HepG2 (cell line): ENCODE results near the gene CLEC19A. TPM values are rescaled to one million over a fixed set of nuclear protein-coding genes. Genes with fewer than 3 reads are reported as not detected.

Experiments
- ATAC-seq: fragments of 200-7000 bp; cut with Tn5 transposase; 3 replicates; pipeline ENCODE4 v1.9.1; 2020; ENCODE audit warnings: mild to moderate bottlenecking, moderate library complexity
- BruUV-seq: library from RNA; stranded (reverse); fragments of 400-500 nt; replicated peaks from 2 replicates; lab custom pipeline; 2021; lab: Mats Ljungman, UMichigan
- CTCF ChIA-PET: fragments of 300-600 bp; formaldehyde crosslinking; extraction: SDS; loops from one replicate; lab custom pipeline; 2021; ENCODE audit warnings: low total read pairs, inconsistent platforms, low intra/inter-chr PET ratio; lab: Yijun Ruan, JAX
- POLR2A ChIA-PET: fragments of 350-600 bp; sonication (Branson Sonifier 250); formaldehyde crosslinking; loops from one replicate; lab custom pipeline; 2020; ENCODE audit warnings: antibody characterized with exemption, inconsistent platforms; lab: Yijun Ruan, JAX
- DNase-seq: peaks from one replicate; pipeline ENCODE4 v3.0.0-alpha.2; 2015; ENCODE audit warnings: low spot score
- FAIRE-seq: peaks from 3 replicates; lab custom pipeline; 2011; peaks lifted over from hg19 to GRCh38; lab: Jason Lieb, UNC
- H2AFZ ChIP-seq: one replicate; pipeline ENCODE4 v1.6.1; 2011; ENCODE audit warnings: low read length, inconsistent platforms
- H3K27ac ChIP-seq: fragments of 300-600 bp; 3 replicates; pipeline ENCODE4 v1.8.0; 2011; ENCODE audit warnings: mixed run types, mild to moderate bottlenecking, mixed read lengths, low read length, inconsistent platforms; ENCODE audit not compliant: insufficient read depth; ENCODE audit errors: extremely low read length
- H3K27me3 ChIP-seq, 2 experiments: fragments of 200-600 bp in 1 of 2; 2 replicates in 1 of 2; 3 replicates in 1 of 2; pipeline versions ENCODE4 v1.6.0 to v1.8.0; 2011; ENCODE audit warnings: low read length in 2 of 2, mild to moderate bottlenecking in 2 of 2, moderate library complexity in 2 of 2, inconsistent platforms in 1 of 2; ENCODE audit not compliant: insufficient read depth in 2 of 2, control insufficient read depth in 1 of 2
- H3K36me3 ChIP-seq, 2 experiments: fragments of 200-600 bp in 1 of 2; replicated peaks in 1 of 2; 2 replicates in 1 of 2; 3 replicates in 1 of 2; pipeline versions ENCODE4 v1.5.1 to v1.8.0; 2011; ENCODE audit warnings: low read length in 2 of 2, inconsistent platforms in 1 of 2; ENCODE audit not compliant: insufficient read depth in 2 of 2, control insufficient read depth in 1 of 2
- H3K4me1 ChIP-seq: 2 replicates; pipeline ENCODE4 v1.5.1; 2012; ENCODE audit warnings: low read length, inconsistent platforms; ENCODE audit not compliant: insufficient read depth
- H3K4me2 ChIP-seq: 2 replicates; pipeline ENCODE4 v1.6.0; 2011; ENCODE audit warnings: low read depth, low read length, inconsistent platforms
- H3K4me3 ChIP-seq, 3 experiments: fragments of 200-600 bp in 1 of 3; sonication (generic), shearing (Covaris generic) in 1 of 3; replicated peaks in 1 of 3; 2 replicates each; pipeline ENCODE4 v1.5.1; 2011 to 2016; ENCODE audit warnings: low read length in 3 of 3, inconsistent platforms in 2 of 3, low read depth in 2 of 3, mild to moderate bottlenecking in 2 of 3, control low read depth in 1 of 3, mixed read lengths in 1 of 3; ENCODE audit not compliant: insufficient read depth in 1 of 3
- H3K79me2 ChIP-seq: one replicate; pipeline ENCODE4 v1.6.1; 2011; ENCODE audit warnings: low read length, inconsistent platforms; ENCODE audit not compliant: insufficient read depth
- H3K9ac ChIP-seq: 2 replicates; pipeline ENCODE4 v1.6.0; 2011; ENCODE audit warnings: mild to moderate bottlenecking, low read depth, low read length, inconsistent platforms; ENCODE audit not compliant: insufficient read depth
- H3K9me3 ChIP-seq: 2 replicates; pipeline ENCODE4 v1.5.1; 2012; ENCODE audit warnings: mild to moderate bottlenecking, low read length
- H4K20me1 ChIP-seq: 2 replicates; pipeline ENCODE4 v1.6.0; 2011; ENCODE audit warnings: inconsistent platforms, mild to moderate bottlenecking, low read length, moderate library complexity; ENCODE audit not compliant: insufficient read depth
- PHB2 ChIP-seq: fragments of 450-650 bp; IDR thresholded peaks from 2 replicates; pipeline ENCODE4 v1.6.1; 2018; ENCODE audit not compliant: partially characterized antibody
- RFXANK ChIP-seq: IDR thresholded peaks from 2 replicates; pipeline ENCODE4 v1.6.1; 2016
- ZNF629 ChIP-seq: sonication (generic); formaldehyde crosslinking; conservative IDR thresholded peaks from 2 replicates; pipeline ENCODE4 v1.5.0; 2020; ENCODE audit warnings: missing genetic modification reagents
- WGBS: methylation state at CpG from one replicate; pipeline ENCODE4 v1.1.6; 2017; ENCODE audit warnings: low lambda C conversion rate; 5-methylcytosine and 5-hydroxymethylcytosine counted together
- in situ Hi-C: cut with HindIII; loops from 2 replicates; pipeline ENCODE4 v1.10.0; 2017; ENCODE audit warnings: low pct_unique_long_range_greater_than_20kb; ENCODE audit not compliant: extremely low pct_ligation_motif_present
- intact Hi-C: fragments of 100-400 bp; cut with micrococcal nuclease; formaldehyde crosslinking; loops from one replicate; pipeline ENCODE4 v1.10.0; 2022; ENCODE audit not compliant: unreplicated experiment
- polyA plus RNA-seq, 8 experiments: library from polyadenylated mRNA; depleted of rRNA in 3 of 8; stranded (reverse) in 7 of 8; unstranded in 1 of 8; fragments of >200 nt; fragmentation: Illumina TruSeq in 4 of 8; extraction: Trizol in 4 of 8; gene quantifications; 2 replicates each; pipeline versions ENCODE4 v1.2.1 to v1.2.3, GENCODE V29; 2011 to 2016; ENCODE audit warnings: low read depth in 4 of 8, missing spikeins in 1 of 8, mixed read lengths in 1 of 8; ENCODE audit not compliant: insufficient read depth in 1 of 8
- total RNA-seq, 5 experiments: library from RNA; depleted of rRNA; stranded (reverse); fragments of >200 nt; fragmentation: Illumina TruSeq; extraction: Trizol; gene quantifications; 2 replicates each; pipeline ENCODE4 v1.2.3, GENCODE V29; 2016; ENCODE audit warnings: low read depth in 1 of 5
- TF ChIP-seq, protein P1 (sequence below): sonication (generic); formaldehyde crosslinking; IDR thresholded peaks from 2 replicates; pipeline ENCODE4 v1.4.0; 2020; ENCODE audit warnings: missing genetic modification reagents

Gene CLEC19A
- total and polyA plus RNA-seq, 2 of the 13 experiments (the other 11 are each of a cell fraction or from before 2014, with no cell fraction given): not detected

DNA sequence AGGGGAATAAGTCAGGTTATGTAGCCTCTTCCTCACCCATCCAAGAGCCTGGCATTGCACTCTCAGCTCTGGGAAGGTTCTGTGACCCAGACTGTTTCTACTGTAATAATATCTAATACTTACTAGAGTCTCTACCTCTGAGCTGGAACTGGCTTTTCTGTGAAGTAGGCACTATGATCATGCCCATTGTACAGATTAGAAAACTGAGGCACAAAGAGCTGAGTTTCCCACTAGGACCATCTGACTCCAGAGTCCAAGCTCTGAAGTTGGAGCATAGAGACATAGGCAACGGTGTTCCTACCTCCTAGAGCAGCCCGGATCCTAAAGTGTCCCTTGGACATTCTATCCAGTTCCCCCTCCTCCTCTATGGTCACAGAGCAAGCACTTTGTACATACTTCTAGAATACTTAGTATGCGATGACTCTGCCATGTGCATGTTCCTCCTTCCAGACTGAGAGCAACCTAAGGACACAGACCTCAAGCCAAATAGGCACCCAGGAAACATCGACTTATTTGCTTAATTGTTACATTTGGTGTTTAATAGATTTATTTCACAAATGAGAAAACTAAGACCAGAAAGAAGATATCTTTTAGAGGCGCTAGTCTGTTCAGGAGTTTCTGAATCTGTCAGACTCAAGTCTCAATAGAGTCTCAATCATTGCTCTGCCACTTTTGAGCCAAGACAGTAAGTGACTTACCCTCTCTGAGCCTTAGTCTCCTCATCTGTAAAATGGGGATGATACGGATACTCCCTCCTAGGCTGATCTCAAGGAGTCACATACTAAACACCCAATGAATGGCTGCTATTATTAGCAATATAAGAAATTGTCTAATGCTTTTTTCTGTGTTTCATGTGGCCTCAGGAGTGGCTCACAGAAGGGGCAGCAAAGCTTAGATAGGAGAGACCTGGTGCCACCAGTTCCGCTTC is 3.6 kb downstream of the CLEC19A start:
- no peak for DNase-seq
- H4K20me1 ChIP-seq: no peaks in the 10 kb centered on the region
- H2AFZ ChIP-seq: no peak overlapping the region
- no TSS peak for BruUV-seq
- H3K27ac ChIP-seq: no peak overlapping the region
- 52% methylated on average over 7 of the region's 7 CpGs for WGBS
- intact Hi-C loops: no loop called here
- H3K79me2 ChIP-seq: no peaks in the 10 kb centered on the region
- H3K4me1 ChIP-seq: no peaks in the 10 kb centered on the region
- no peak overlapping the region for H3K9ac ChIP-seq
- no peak overlapping the region for H3K4me2 ChIP-seq
- no peaks in the 10 kb centered on the region for H3K36me3 ChIP-seq
- peak; percentile 86 for TF ChIP-seq ZNF629 (CRISPR knock-in tag)
- TF ChIP-seq PHB2: no peak
- TF ChIP-seq RFXANK (CRISPR knock-in tag): no peak
- TF ChIP-seq, protein P1, sequence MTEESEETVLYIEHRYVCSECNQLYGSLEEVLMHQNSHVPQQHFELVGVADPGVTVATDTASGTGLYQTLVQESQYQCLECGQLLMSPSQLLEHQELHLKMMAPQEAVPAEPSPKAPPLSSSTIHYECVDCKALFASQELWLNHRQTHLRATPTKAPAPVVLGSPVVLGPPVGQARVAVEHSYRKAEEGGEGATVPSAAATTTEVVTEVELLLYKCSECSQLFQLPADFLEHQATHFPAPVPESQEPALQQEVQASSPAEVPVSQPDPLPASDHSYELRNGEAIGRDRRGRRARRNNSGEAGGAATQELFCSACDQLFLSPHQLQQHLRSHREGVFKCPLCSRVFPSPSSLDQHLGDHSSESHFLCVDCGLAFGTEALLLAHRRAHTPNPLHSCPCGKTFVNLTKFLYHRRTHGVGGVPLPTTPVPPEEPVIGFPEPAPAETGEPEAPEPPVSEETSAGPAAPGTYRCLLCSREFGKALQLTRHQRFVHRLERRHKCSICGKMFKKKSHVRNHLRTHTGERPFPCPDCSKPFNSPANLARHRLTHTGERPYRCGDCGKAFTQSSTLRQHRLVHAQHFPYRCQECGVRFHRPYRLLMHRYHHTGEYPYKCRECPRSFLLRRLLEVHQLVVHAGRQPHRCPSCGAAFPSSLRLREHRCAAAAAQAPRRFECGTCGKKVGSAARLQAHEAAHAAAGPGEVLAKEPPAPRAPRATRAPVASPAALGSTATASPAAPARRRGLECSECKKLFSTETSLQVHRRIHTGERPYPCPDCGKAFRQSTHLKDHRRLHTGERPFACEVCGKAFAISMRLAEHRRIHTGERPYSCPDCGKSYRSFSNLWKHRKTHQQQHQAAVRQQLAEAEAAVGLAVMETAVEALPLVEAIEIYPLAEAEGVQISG (CRISPR knock-in tag): peak; percentile 93
- no peaks in the 10 kb centered on the region for H3K9me3 ChIP-seq
- CTCF ChIA-PET: no interaction called here
- POLR2A ChIA-PET: no interaction called here
- H3K27me3 ChIP-seq: peaks cover 0 to 7% of the 10 kb centered on the region in 2 experiments; a peak in 1 of 5 replicates
- no peak for FAIRE-seq
- H3K4me3 ChIP-seq: no peak overlapping the region
- in situ Hi-C loops: no loop called here
- no peak for ATAC-seq
